ENCODE data around the gene PTPRE.

PTPRE gene

GRCh38 chr10:127945341-127945758 lies 38.4 kb downstream of the PTPRE start (continued):
- TF ChIP-seq ZNF433 (tag by site-specific recombination; IDR thresholded peaks at IDR 0.05; ENCODE audit: low read depth): no peak
- TF ChIP-seq ZNF623 (tag by site-specific recombination; IDR thresholded peaks at IDR 0.05): no peak
- TF ChIP-seq MYNN (tag by site-specific recombination; IDR thresholded peaks at IDR 0.05; ENCODE audit: borderline replicate concordance): no peak
- TF ChIP-seq ZNF404 (tag by site-specific recombination; IDR thresholded peaks at IDR 0.05): no peak
- no peak for TF ChIP-seq ZFP3 (tag by site-specific recombination; IDR thresholded peaks at IDR 0.05; ENCODE audit: low read depth)
- TF ChIP-seq WT1 (tag by site-specific recombination; IDR thresholded peaks at IDR 0.05): no peak
- TF ChIP-seq ZNF843 (tag by site-specific recombination; IDR thresholded peaks at IDR 0.05): no peak
- TF ChIP-seq, protein P1, sequence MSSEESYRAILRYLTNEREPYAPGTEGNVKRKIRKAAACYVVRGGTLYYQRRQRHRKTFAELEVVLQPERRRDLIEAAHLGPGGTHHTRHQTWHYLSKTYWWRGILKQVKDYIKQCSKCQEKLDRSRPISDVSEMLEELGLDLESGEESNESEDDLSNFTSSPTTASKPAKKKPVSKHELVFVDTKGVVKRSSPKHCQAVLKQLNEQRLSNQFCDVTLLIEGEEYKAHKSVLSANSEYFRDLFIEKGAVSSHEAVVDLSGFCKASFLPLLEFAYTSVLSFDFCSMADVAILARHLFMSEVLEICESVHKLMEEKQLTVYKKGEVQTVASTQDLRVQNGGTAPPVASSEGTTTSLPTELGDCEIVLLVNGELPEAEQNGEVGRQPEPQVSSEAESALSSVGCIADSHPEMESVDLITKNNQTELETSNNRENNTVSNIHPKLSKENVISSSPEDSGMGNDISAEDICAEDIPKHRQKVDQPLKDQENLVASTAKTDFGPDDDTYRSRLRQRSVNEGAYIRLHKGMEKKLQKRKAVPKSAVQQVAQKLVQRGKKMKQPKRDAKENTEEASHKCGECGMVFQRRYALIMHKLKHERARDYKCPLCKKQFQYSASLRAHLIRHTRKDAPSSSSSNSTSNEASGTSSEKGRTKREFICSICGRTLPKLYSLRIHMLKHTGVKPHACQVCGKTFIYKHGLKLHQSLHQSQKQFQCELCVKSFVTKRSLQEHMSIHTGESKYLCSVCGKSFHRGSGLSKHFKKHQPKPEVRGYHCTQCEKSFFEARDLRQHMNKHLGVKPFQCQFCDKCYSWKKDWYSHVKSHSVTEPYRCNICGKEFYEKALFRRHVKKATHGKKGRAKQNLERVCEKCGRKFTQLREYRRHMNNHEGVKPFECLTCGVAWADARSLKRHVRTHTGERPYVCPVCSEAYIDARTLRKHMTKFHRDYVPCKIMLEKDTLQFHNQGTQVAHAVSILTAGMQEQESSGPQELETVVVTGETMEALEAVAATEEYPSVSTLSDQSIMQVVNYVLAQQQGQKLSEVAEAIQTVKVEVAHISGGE (tag by site-specific recombination; conservative IDR thresholded peaks at IDR 0.05; ENCODE audit: low read depth): no peak
- no peak for TF ChIP-seq ZNF704 (tag by site-specific recombination; IDR thresholded peaks at IDR 0.05)
- no peak for TF ChIP-seq ZNF530 (tag by site-specific recombination; IDR thresholded peaks at IDR 0.05; ENCODE audit: low read depth)
- TF ChIP-seq ZNF510 (tag by site-specific recombination; IDR thresholded peaks at IDR 0.05; ENCODE audit: insufficient replicate concordance): no peak
- peak; percentile 15; the same call in 1 of the 2 replicates for TF ChIP-seq TSHZ1 (tag by site-specific recombination; IDR thresholded peaks at IDR 0.05; ENCODE audit: borderline replicate concordance)
- 0 out of 2 replicates have a peak, but pooled peaks have one; percentile 14 for TF ChIP-seq ZNF184 (tag by site-specific recombination; IDR thresholded peaks at IDR 0.05)
- no peak for TF ChIP-seq ZNF302 (tag by site-specific recombination; IDR thresholded peaks at IDR 0.05; ENCODE audit: low read depth)
- TF ChIP-seq IKZF3 (tag by site-specific recombination; IDR thresholded peaks at IDR 0.05): no peak
- TF ChIP-seq ZNF266 (tag by site-specific recombination; IDR thresholded peaks at IDR 0.05; ENCODE audit: low read depth): peak; percentile 79; the same call in 1 of the 2 replicates
- no peak for TF ChIP-seq ZNF10 (tag by site-specific recombination; IDR thresholded peaks at IDR 0.05)
- TF ChIP-seq ZNF48 (tag by site-specific recombination; IDR thresholded peaks at IDR 0.05): no peak
- TF ChIP-seq ZNF148 (tag by site-specific recombination; IDR thresholded peaks at IDR 0.05; ENCODE audit: borderline replicate concordance): no peak
- TF ChIP-seq PRDM2 (tag by site-specific recombination; IDR thresholded peaks at IDR 0.05; ENCODE audit: borderline replicate concordance): no peak
- TF ChIP-seq ZNF16 (tag by site-specific recombination; IDR thresholded peaks at IDR 0.05; ENCODE audit: low read depth): no peak
- TF ChIP-seq ZNF211 (tag by site-specific recombination; IDR thresholded peaks at IDR 0.05; ENCODE audit: low read depth): no peak
- TF ChIP-seq KLF8 (tag by site-specific recombination; IDR thresholded peaks at IDR 0.05): no peak
- TF ChIP-seq KLF10 (tag by site-specific recombination; IDR thresholded peaks at IDR 0.05): no peak
